Hepatocyte (in vitro differentiated cells): ENCODE measurements around the gene MAP2. TPM values are rescaled to one million over a fixed set of nuclear protein-coding genes. Genes with fewer than 3 reads are reported as not detected.
"Not testable (repeated sequence)": the region's sequence is repeated elsewhere in the genome, so short reads cannot be mapped to it uniquely, and the experiment has no call there.

ENCODE experiments used
- DNase-seq: peaks from one replicate; pipeline ENCODE4 v3.0.0-alpha.2; 2016; ENCODE audit warnings: low spot score
- H2AFZ ChIP-seq: fragments of 200-600 bp; sonication (generic); 2 replicates; pipeline ENCODE4 v1.6.0; 2016; ENCODE audit warnings: antibody characterized with exemption, mild to moderate bottlenecking
- H3K27ac ChIP-seq: fragments of 200-600 bp; sonication (generic); 2 replicates; pipeline ENCODE4 v1.5.1; 2016; ENCODE audit warnings: mild to moderate bottlenecking
- H3K27me3 ChIP-seq: fragments of 200-600 bp; sonication (generic); 2 replicates; pipeline ENCODE4 v1.6.1; 2016
- H3K36me3 ChIP-seq: fragments of 200-600 bp; sonication (generic); replicated peaks from 2 replicates; pipeline ENCODE4 v1.5.1; 2016; ENCODE audit warnings: low read depth; ENCODE audit not compliant: insufficient read depth
- H3K4me1 ChIP-seq: fragments of 200-600 bp; sonication (generic); 2 replicates; pipeline ENCODE4 v1.5.1; 2016; ENCODE audit warnings: mild to moderate bottlenecking, moderate library complexity; ENCODE audit not compliant: insufficient read depth
- H3K4me2 ChIP-seq: fragments of 200-600 bp; sonication (generic); 2 replicates; pipeline ENCODE4 v1.6.0; 2016
- H3K4me3 ChIP-seq: fragments of 200-600 bp; sonication (generic); 2 replicates; pipeline ENCODE4 v1.5.1; 2016; ENCODE audit warnings: mild to moderate bottlenecking
- H3K79me2 ChIP-seq: fragments of 200-600 bp; sonication (generic); 2 replicates; pipeline ENCODE4 v1.6.0; 2017; ENCODE audit warnings: mild to moderate bottlenecking
- H3K9me2 ChIP-seq: fragments of 200-600 bp; sonication (generic); replicated peaks from 2 replicates; pipeline ENCODE4 v1.6.0; 2017; ENCODE audit warnings: mild to moderate bottlenecking; ENCODE audit not compliant: insufficient read depth
- H3K9me3 ChIP-seq: fragments of 200-600 bp; sonication (generic); 2 replicates; pipeline ENCODE4 v1.5.1; 2016; ENCODE audit warnings: low read depth, mild to moderate bottlenecking
- H4K20me1 ChIP-seq: fragments of 200-600 bp; sonication (generic); 2 replicates; pipeline ENCODE4 v1.6.0; 2016; ENCODE audit warnings: mild to moderate bottlenecking; ENCODE audit not compliant: insufficient read depth, poor library complexity, severe bottlenecking
- CTCF ChIP-seq: fragments of 200-600 bp; sonication (generic); IDR thresholded peaks from 2 replicates; pipeline ENCODE4 v1.5.1; 2016; ENCODE audit warnings: antibody characterized with exemption, mild to moderate bottlenecking; ENCODE audit not compliant: poor library complexity
- EZH2 ChIP-seq: fragments of 200-600 bp; sonication (generic); IDR thresholded peaks from 2 replicates; pipeline ENCODE4 v1.6.1; 2016; ENCODE audit warnings: antibody characterized with exemption, mild to moderate bottlenecking, borderline replicate concordance
- EZH2phosphoT487 ChIP-seq: fragments of 200-600 bp; sonication (generic); IDR thresholded peaks from one replicate; pipeline ENCODE4 v1.6.1; 2018; ENCODE audit warnings: antibody characterized with exemption, mild to moderate bottlenecking, low read depth, moderate library complexity; ENCODE audit not compliant: unreplicated experiment, severe bottlenecking
- WGBS: methylation state at CpG from one replicate; pipeline ENCODE4 v1.1.6; 2016; ENCODE audit warnings: low lambda C conversion rate; ENCODE audit errors: missing lambda C conversion rate; 5-methylcytosine and 5-hydroxymethylcytosine counted together
- polyA plus RNA-seq: library from polyadenylated mRNA; unstranded; fragments of >200 nt; fragmentation: Nextera tagmentation; extraction: Ambion mirVana; gene quantifications from 2 replicates; pipeline ENCODE4 v1.2.1, GENCODE V29; 2016
- total RNA-seq: library from RNA; depleted of rRNA; stranded (reverse); fragments of >200 nt; gene quantifications from 2 replicates; pipeline ENCODE4 v1.2.3, GENCODE V29; 2014

Gene MAP2
- total and polyA plus RNA-seq, 2 experiments from 2014 or later: 4.6 to 5.8 TPM

GRCh38 chr2:209591021-209591420 lies 167.2 kb downstream of the MAP2 start:
- H3K9me3 ChIP-seq: no peaks in the 10 kb centered on the region
- no peaks in the 10 kb centered on the region for H4K20me1 ChIP-seq
- no peak overlapping the region for H3K4me2 ChIP-seq
- H3K27ac ChIP-seq: no peak overlapping the region
- TF ChIP-seq EZH2: no peak
- TF ChIP-seq EZH2phosphoT487: no peak
- TF ChIP-seq CTCF: no peak
- H3K9me2 ChIP-seq: no peaks in the 10 kb centered on the region
- no peak for DNase-seq
- no peaks in the 10 kb centered on the region for H3K36me3 ChIP-seq
- H2AFZ ChIP-seq: no peak overlapping the region
- H3K4me3 ChIP-seq: no peak overlapping the region
- no peaks in the 10 kb centered on the region for H3K4me1 ChIP-seq
- no peaks in the 10 kb centered on the region for H3K79me2 ChIP-seq
- 75% methylated on average over 2 of the region's 2 CpGs for WGBS
- H3K27me3 ChIP-seq: no peaks in the 10 kb centered on the region

GRCh38 chr2:209592106-209592505 lies 168.3 kb downstream of the MAP2 start:
- H2AFZ ChIP-seq: no peak overlapping the region
- DNase-seq: no peak
- H3K4me2 ChIP-seq: no peak overlapping the region
- 61% methylated on average over 3 of the region's 3 CpGs for WGBS
- H3K79me2 ChIP-seq: no peaks in the 10 kb centered on the region
- H3K9me3 ChIP-seq: no peaks in the 10 kb centered on the region
- TF ChIP-seq EZH2 (no peak), CTCF (no peak), EZH2phosphoT487 (no peak)
- H3K36me3 ChIP-seq: no peaks in the 10 kb centered on the region
- no peaks in the 10 kb centered on the region for H3K4me1 ChIP-seq
- no peaks in the 10 kb centered on the region for H4K20me1 ChIP-seq
- H3K27me3 ChIP-seq: no peaks in the 10 kb centered on the region
- no peak overlapping the region for H3K27ac ChIP-seq
- no peak overlapping the region for H3K4me3 ChIP-seq
- no peaks in the 10 kb centered on the region for H3K9me2 ChIP-seq

GRCh38 chr2:209593930-209594329 lies 170.1 kb downstream of the MAP2 start:
- Histone ChIP-seq H3K4me1 (no peaks in the 10 kb centered on the region), H3K79me2 (no peaks in the 10 kb centered on the region), H3K36me3 (no peaks in the 10 kb centered on the region), H3K4me2 (no peak overlapping the region), H3K4me3 (no peak overlapping the region), H3K27ac (no peak overlapping the region), H3K9me3 (no peaks in the 10 kb centered on the region), H2AFZ (no peak overlapping the region), H3K9me2 (no peaks in the 10 kb centered on the region), H3K27me3 (no peaks in the 10 kb centered on the region), H4K20me1 (no peaks in the 10 kb centered on the region)
- 93% methylated on average over 6 of the region's 6 CpGs for WGBS
- TF ChIP-seq EZH2: no peak
- no peak for TF ChIP-seq CTCF
- no peak for TF ChIP-seq EZH2phosphoT487
- DNase-seq: no peak

- 49% methylated on average over 4 of the region's 4 CpGs for WGBS
These were observed 172.4 kb downstream of the MAP2 start for GRCh38 chr2:209596262-209596661.

GRCh38 chr2:209598227-209598626 lies 174.4 kb downstream of the MAP2 start:
- not testable (repeated sequence) for H2AFZ ChIP-seq, H3K27ac ChIP-seq, H3K4me2 ChIP-seq, H3K9me2 ChIP-seq, H3K36me3 ChIP-seq, H3K4me3 ChIP-seq, DNase-seq, H4K20me1 ChIP-seq, H3K79me2 ChIP-seq, H3K27me3 ChIP-seq, H3K4me1 ChIP-seq, H3K9me3 ChIP-seq
- 93% methylated on average over 5 of the region's 6 CpGs for WGBS

More at GRCh38 chr2:209596262-209596661, 172.4 kb downstream of the MAP2 start:
- no peak overlapping the region for H3K4me3 ChIP-seq
- no peaks in the 10 kb centered on the region for H4K20me1 ChIP-seq
- H3K9me2 ChIP-seq: no peaks in the 10 kb centered on the region
- no peaks in the 10 kb centered on the region for H3K36me3 ChIP-seq
- H3K27ac ChIP-seq: no peak overlapping the region
- no peaks in the 10 kb centered on the region for H3K4me1 ChIP-seq
- TF ChIP-seq CTCF: no peak
- no peak for TF ChIP-seq EZH2
- TF ChIP-seq EZH2phosphoT487: no peak
- H3K27me3 ChIP-seq: no peaks in the 10 kb centered on the region
- no peak for DNase-seq
- H3K9me3 ChIP-seq: no peaks in the 10 kb centered on the region
- H2AFZ ChIP-seq: no peak overlapping the region
- no peaks in the 10 kb centered on the region for H3K79me2 ChIP-seq
- H3K4me2 ChIP-seq: no peak overlapping the region
